Measurements from ENCODE around the gene MPO.

DNA sequence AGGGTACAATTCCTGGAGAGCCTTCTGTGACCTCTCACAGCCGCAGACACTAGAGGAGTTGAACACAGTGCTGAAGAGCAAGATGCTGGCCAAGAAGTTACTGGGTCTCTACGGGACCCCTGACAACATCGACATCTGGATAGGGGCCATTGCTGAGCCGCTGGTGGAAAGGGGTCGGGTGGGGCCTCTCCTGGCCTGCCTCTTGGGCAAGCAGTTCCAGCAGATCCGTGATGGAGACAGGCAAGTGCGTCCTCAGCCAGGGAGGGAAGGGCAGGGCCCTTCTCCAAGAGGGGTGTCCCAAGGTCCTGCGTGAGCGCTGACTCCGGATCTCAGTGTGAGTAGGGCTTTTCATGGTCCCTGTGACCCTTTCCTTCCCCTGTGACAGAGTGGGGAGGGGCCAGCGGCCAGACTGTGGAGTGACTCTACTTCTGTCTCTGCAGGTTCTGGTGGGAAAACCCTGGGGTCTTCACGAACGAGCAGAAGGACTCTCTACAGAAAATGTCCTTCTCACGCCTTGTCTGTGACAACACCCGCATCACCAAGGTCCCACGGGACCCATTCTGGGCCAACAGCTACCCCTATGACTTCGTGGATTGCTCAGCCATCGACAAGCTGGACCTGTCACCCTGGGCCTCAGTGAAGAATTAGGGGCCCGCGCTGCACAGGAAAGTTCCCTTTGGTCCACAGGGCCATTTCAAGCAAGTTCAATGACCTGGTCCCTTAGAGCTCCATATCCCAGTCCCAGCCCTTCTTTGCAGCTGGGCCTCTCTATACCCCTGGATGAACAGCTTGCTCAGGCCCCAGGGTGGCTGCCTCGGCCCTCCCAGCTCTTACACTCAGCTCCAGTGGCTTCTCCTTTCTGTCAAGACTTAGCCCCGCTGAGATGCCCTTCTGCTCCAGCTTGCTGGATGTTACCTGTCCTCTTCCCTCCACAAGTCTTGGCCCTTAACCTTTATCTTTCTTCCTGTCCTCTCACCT, 13.1 kb downstream of the MPO start:
- TF ChIP-seq GATA3 (IDR thresholded peaks at IDR 0.05; ENCODE audit: low read depth, low read length) (no peak), GATA2 (IDR thresholded peaks at IDR 0.05; ENCODE audit: low read depth, low read length) (no peak)
